ENCODE results near the gene THAP12. TPM values are rescaled to one million over a fixed set of nuclear protein-coding genes. Genes with fewer than 3 reads are reported as not detected.
A peak's percentile ranks its signal among the peaks of the same experiment; 100 is the strongest.

The THAP12 gene
- total and polyA plus RNA-seq, 2 of the 13 experiments (the other 11 are each of a cell fraction or from before 2014, with no cell fraction given) = 18.8 to 51.3 TPM

GRCh38 chr11:76380977-76381719 lies at the start of gene THAP12, which contains the start of gene GVQW3 (continued):
- 0 out of 2 replicates have a peak, but pooled peaks have one; percentile 63 for TF ChIP-seq SNAPC4 (CRISPR knock-in tag; IDR thresholded peaks at IDR 0.05)
- 0 out of 2 replicates have a peak, but pooled peaks have one; percentile 4 for TF ChIP-seq ZNF30 (CRISPR knock-in tag; IDR thresholded peaks at IDR 0.05)
- TF ChIP-seq HCFC1 (IDR thresholded peaks at IDR 0.05; ENCODE audit: low read depth, low read length) = no peak; the same call in 1 of the 2 replicates
- TF ChIP-seq ZNF496 (CRISPR knock-in tag; IDR thresholded peaks at IDR 0.05; ENCODE audit: insufficient replicate concordance) = no peak
- TF ChIP-seq RORA (CRISPR knock-in tag; IDR thresholded peaks at IDR 0.05) = no peak
- TF ChIP-seq CREB1 (IDR thresholded peaks at IDR 0.05) = no peak
- TF ChIP-seq CREB1 (CRISPR knock-in tag; IDR thresholded peaks at IDR 0.05) = no peak
- no peak for TF ChIP-seq ZBTB37 (CRISPR knock-in tag; IDR thresholded peaks at IDR 0.05)
- TF ChIP-seq MLLT10 (CRISPR knock-in tag; IDR thresholded peaks at IDR 0.05) = no peak
- TF ChIP-seq ZNF878 (CRISPR knock-in tag; IDR thresholded peaks at IDR 0.05) = no peak
- TF ChIP-seq ZNF577 (CRISPR knock-in tag; IDR thresholded peaks at IDR 0.05; ENCODE audit: borderline replicate concordance, low read depth) = no peak
- TF ChIP-seq ERF (CRISPR knock-in tag; IDR thresholded peaks at IDR 0.05) = peak; percentile 79; the same call in 1 of the 2 replicates
- TF ChIP-seq ZMYM4 (CRISPR knock-in tag; IDR thresholded peaks at IDR 0.05) = peak; percentile 93
- TF ChIP-seq MXD1 (CRISPR knock-in tag; IDR thresholded peaks at IDR 0.05) = no peak
- TF ChIP-seq ZBED4 (CRISPR knock-in tag; IDR thresholded peaks at IDR 0.05; ENCODE audit: borderline replicate concordance) = peak; percentile 35; the same call in 1 of the 2 replicates
- peak; percentile 40; the same call in 1 of the 2 replicates for TF ChIP-seq ZNF441 (CRISPR knock-in tag; IDR thresholded peaks at IDR 0.05; ENCODE audit: borderline replicate concordance)
- no peak for TF ChIP-seq ZNF530 (CRISPR knock-in tag; IDR thresholded peaks at IDR 0.05; ENCODE audit: low read depth)
- no peak for TF ChIP-seq ZNF326 (CRISPR knock-in tag; IDR thresholded peaks at IDR 0.05; ENCODE audit: borderline replicate concordance)
- TF ChIP-seq KDM6A (CRISPR knock-in tag; IDR thresholded peaks at IDR 0.05; ENCODE audit: low read depth) = no peak

All from HepG2 (cell line).